Measurements from ENCODE around the gene SYNGR3. TPM values are rescaled to one million over a fixed set of nuclear protein-coding genes. Genes with fewer than 3 reads are reported as not detected.
A peak's percentile ranks its signal among the peaks of the same experiment; 100 is the strongest.
"Not testable (repeated sequence)": the region's sequence is repeated elsewhere in the genome, so short reads cannot be mapped to it uniquely, and the experiment has no call there.

Gene SYNGR3
- total RNA-seq, 2 donors from 2014 or later, result 7.0 to 11.2 TPM

DNA sequence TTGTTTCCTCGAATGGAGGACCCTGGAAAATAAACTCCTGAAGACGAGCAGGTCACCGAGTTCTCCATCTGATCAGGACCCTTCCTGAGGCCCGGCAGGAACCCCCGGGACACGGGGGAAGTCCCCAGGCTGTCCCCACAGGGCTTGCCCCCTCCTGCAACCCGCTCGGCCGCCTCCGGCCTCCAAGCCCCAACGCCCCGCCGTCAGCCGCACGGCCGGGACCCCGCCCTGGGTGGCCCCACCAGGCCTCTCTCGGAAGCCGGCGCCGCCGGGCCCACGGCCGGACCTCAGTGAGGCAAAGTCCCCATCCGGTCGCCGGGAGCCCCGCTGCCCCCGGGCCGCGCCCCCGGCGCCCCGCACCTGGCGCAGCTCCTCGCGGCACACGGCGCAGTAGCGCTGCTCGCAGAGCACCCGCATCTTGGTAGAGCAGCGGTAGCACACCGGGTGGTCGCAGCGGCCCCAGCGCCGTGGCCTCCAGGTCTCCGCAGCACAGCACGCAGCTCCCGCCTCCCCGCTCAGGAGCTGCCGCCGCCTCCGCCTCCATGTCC lies 19.5 kb downstream of the SYNGR3 start:
- no peaks in the 10 kb centered on the region for H3K27me3 ChIP-seq (ENCODE audit: control insufficient read depth, insufficient read depth, low read length, poor library complexity, severe bottlenecking)
- Mint-ChIP-seq H3K36me3 (ENCODE audit: low read depth) (peaks cover 7% of the 10 kb centered on the region), H3K4me3 (peak overlapping the region; percentile 74), H3K4me1 (peaks cover 23% of the 10 kb centered on the region), H3K27ac (peak overlapping the region; percentile 33), H3K9me3 (no peaks in the 10 kb centered on the region), H3K27me3 (ENCODE audit: insufficient read depth) (no peaks in the 10 kb centered on the region)
- peak; percentile 70 for DNase-seq
- peak overlapping the region; percentile 96 for H3K4me3 ChIP-seq (ENCODE audit: low read length)
- peak overlapping the region; percentile 29 for H3K27ac ChIP-seq (ENCODE audit: low read depth, low read length)
- TF ChIP-seq, protein P1, sequence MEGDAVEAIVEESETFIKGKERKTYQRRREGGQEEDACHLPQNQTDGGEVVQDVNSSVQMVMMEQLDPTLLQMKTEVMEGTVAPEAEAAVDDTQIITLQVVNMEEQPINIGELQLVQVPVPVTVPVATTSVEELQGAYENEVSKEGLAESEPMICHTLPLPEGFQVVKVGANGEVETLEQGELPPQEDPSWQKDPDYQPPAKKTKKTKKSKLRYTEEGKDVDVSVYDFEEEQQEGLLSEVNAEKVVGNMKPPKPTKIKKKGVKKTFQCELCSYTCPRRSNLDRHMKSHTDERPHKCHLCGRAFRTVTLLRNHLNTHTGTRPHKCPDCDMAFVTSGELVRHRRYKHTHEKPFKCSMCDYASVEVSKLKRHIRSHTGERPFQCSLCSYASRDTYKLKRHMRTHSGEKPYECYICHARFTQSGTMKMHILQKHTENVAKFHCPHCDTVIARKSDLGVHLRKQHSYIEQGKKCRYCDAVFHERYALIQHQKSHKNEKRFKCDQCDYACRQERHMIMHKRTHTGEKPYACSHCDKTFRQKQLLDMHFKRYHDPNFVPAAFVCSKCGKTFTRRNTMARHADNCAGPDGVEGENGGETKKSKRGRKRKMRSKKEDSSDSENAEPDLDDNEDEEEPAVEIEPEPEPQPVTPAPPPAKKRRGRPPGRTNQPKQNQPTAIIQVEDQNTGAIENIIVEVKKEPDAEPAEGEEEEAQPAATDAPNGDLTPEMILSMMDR (conservative IDR thresholded peaks at IDR 0.05), result no peak
- WGBS, 2 experiments (ENCODE audit: insufficient coverage in 1 of 2, insufficient read length in 1 of 2), result 0% methylated on average over 17 to 55 of the region's 55 CpGs
- peaks cover 10% of the 10 kb centered on the region for H3K36me3 ChIP-seq (ENCODE audit: control insufficient read depth, insufficient read depth, low read length)
- peaks cover 24% of the 10 kb centered on the region for H3K4me1 ChIP-seq (ENCODE audit: control insufficient read depth, insufficient read depth, low read length)
- no peaks in the 10 kb centered on the region for H3K9me3 ChIP-seq (ENCODE audit: control insufficient read depth, low read length)
- H3K9ac ChIP-seq (ENCODE audit: extremely low read depth, low read length, poor library complexity, severe bottlenecking), result peak overlapping the region; percentile 84

DNA sequence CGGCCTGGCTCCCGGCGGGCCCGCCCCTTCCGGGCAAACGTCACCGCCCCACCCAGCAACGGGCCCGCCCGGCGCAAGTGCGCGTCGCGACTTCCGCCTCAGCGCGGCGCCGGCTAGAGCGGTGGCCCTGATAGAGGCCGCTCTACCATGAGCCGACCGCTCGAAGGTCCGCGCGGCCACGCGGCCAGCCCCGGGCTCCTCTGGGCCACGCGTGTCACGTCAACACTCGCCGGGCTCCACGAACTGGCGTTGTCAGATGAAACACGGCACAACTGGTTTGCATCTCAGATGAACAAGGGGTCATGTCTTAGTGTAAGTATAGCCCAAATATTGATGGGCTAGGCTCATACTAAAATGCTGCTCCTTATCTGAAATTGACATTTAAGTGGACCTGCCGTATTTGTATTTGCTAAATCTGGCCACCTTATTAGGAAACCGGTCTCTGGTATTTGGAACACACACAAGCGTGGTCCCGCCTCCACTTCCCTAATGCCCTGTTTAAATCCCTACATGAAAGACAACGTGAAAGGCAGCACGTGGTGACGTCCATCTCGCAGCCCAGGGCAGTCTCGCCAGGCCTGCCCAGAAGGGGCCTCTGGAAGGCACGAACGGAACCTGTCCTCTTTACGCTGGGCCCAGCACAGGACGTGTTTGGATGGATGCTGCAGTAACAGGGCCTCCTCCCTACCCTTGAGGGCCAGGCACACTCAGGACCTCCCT lies 20.2 kb downstream of the SYNGR3 start, which contains the start of gene ZNF598:
TSS of gene ZNF598 (minus strand) at position 31 of the 720 bp plus-strand sequence.
- peak within 1 kb of the TSS; percentile 29 for H3K27ac ChIP-seq (ENCODE audit: low read depth, low read length)
- no peaks in the 10 kb centered on the region for H3K9me3 Mint-ChIP-seq
- H3K9me3 ChIP-seq (ENCODE audit: control insufficient read depth, low read length), result no peaks in the 10 kb centered on the region
- H3K36me3 ChIP-seq (ENCODE audit: control insufficient read depth, insufficient read depth, low read length), result peaks cover 7% of the 10 kb centered on the region
- H3K4me3 Mint-ChIP-seq, result peak within 1 kb of the TSS; percentile 74
- H3K4me1 ChIP-seq (ENCODE audit: control insufficient read depth, insufficient read depth, low read length), result peaks cover 24% of the 10 kb centered on the region
- peak within 1 kb of the TSS; percentile 96 for H3K4me3 ChIP-seq (ENCODE audit: low read length)
- TF ChIP-seq, protein P1 (conservative IDR thresholded peaks at IDR 0.05), result peak; percentile 13
- no peaks in the 10 kb centered on the region for H3K27me3 ChIP-seq (ENCODE audit: control insufficient read depth, insufficient read depth, low read length, poor library complexity, severe bottlenecking)
- H3K27ac Mint-ChIP-seq, result peak within 1 kb of the TSS; percentile 82
- no peaks in the 10 kb centered on the region for H3K27me3 Mint-ChIP-seq (ENCODE audit: insufficient read depth)
- H3K36me3 Mint-ChIP-seq (ENCODE audit: low read depth), result peaks cover 7% of the 10 kb centered on the region
- whole genome bisulfite sequencing, 2 experiments (ENCODE audit: insufficient coverage in 1 of 2, insufficient read length in 1 of 2), result 6 to 13% methylated on average over 22 to 52 of the region's 52 CpGs
- DNase-seq, result peak; percentile 90
- H3K9ac ChIP-seq (ENCODE audit: extremely low read depth, low read length, poor library complexity, severe bottlenecking), result peak within 1 kb of the TSS; percentile 84
- peaks cover 23% of the 10 kb centered on the region for H3K4me1 Mint-ChIP-seq

DNA sequence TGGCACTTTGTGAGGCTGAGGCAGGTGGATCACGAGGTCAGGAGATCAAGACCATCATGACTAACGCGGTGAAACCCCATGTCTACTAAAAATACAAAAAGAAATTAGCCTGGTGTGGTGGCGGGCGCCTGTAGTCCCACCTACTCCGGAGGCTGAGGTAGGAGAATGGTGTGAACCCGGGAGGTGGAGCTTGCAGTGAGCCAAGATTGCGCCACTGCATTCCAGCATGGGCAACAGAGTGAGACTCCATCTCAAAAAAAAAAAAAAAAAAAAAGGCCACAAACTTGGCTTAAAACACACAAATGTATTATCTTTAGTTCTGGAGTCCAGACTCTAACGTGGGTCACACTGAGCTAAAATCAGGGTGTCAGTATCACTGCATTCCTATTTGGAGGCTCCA lies 22.0 kb downstream of the SYNGR3 start:
- H3K36me3 ChIP-seq (ENCODE audit: control insufficient read depth, insufficient read depth, low read length); H3K36me3 Mint-ChIP-seq (ENCODE audit: low read depth); H3K9ac ChIP-seq (ENCODE audit: extremely low read depth, low read length, poor library complexity, severe bottlenecking); H3K27ac ChIP-seq (ENCODE audit: low read depth, low read length); H3K27me3 Mint-ChIP-seq (ENCODE audit: insufficient read depth); H3K27ac Mint-ChIP-seq; DNase-seq; H3K9me3 ChIP-seq (ENCODE audit: control insufficient read depth, low read length); H3K27me3 ChIP-seq (ENCODE audit: control insufficient read depth, insufficient read depth, low read length, poor library complexity, severe bottlenecking); H3K4me3 Mint-ChIP-seq; H3K4me3 ChIP-seq (ENCODE audit: low read length); H3K9me3 Mint-ChIP-seq: not testable (repeated sequence)
- H3K4me1 ChIP-seq (ENCODE audit: control insufficient read depth, insufficient read depth, low read length), result peaks cover 18% of the 10 kb centered on the region
- 82 to 89% methylated on average over 7 to 9 of the region's 9 CpGs for WGBS, 2 experiments (ENCODE audit: insufficient coverage in 1 of 2, insufficient read length in 1 of 2)
- H3K4me1 Mint-ChIP-seq, result peaks cover 15% of the 10 kb centered on the region
